Measurements from ENCODE around the gene CARS1.
"Not testable (repeated sequence)": the region's sequence is repeated elsewhere in the genome, so short reads cannot be mapped to it uniquely, and the experiment has no call there.

CARS1 gene

GRCh38 chr11:3089236-3090061 is 32.2 kb upstream of the CARS1 start:
- no peak for DNase-seq

DNA sequence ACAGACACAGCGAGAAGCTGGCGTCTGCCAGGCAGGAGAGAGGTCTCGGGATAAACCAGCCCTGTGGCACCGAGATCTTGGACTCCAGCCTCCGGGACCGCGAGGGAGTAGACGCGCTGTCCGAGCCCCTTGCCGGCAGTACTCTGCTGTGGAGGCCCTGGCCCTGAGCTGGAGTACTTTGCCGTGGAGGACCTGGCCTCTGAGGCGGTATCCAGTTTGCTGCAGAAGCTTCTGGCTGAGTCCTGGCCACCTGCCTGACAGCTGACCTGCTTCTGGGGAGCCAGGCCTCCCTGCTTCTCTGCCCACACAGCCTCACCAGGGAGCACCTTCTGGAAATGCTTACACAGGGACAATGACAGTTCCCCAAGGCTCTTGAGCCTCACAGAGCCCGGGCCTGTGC is 31.6 kb upstream of the CARS1 start:
- no peak for DNase-seq

GRCh38 chr11:3087821-3088800 is 30.9 kb upstream of the CARS1 start:
- DNase-seq: no peak

DNA sequence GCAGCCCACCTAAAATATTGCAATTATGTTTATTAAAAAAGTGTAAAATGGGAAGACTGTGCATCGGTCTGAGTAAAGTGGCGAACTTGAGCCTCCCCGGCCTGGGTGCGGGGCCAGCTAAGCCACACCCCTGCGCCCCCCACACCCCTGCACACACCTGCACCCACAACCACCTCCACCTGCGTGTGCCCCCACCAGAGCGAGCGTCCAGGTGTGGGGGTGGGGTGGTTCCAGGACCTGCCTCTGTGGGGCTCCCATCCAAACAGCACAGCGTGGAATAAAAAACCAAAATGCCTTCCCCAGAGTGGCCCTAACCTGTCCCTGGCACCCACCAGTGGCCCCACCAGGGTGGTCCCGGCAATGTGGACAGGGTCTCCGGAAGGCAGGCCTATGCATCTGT is 30.1 kb upstream of the CARS1 start:
- no peak for DNase-seq

GRCh38 chr11:3086671-3087150 is 29.5 kb upstream of the CARS1 start:
- no peak for DNase-seq

- no peak for DNase-seq
Measured at GRCh38 chr11:3086114-3086513, 28.9 kb upstream of the CARS1 start.

- DNase-seq: no peak
Measured at GRCh38 chr11:3085052-3085451, 27.8 kb upstream of the CARS1 start.

DNA sequence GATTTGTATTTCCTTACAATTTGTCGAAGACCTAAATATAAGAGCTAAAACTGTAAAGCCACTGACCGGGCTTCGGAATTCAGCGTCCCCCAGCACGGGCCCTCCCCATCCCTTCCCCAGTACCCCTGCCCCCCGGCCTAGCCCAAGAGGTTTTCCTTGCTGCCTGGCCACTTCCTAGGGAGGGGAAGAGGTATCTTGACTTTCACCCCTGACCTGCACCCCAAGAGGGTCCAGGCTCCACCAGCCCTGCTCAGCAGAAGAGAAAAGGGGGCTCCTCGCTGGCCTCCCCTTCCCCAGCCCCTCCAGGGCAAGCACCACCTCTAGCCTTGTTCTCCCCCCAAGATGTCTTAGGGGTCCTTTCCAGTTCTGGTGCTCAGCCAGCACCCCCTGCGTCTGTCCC is 26.1 kb upstream of the CARS1 start:
- DNase-seq: no peak

- DNase-seq: no peak
Measured at GRCh38 chr11:3081386-3081751, 24.1 kb upstream of the CARS1 start.

- DNase-seq: no peak
Measured at GRCh38 chr11:3080733-3081385, 23.6 kb upstream of the CARS1 start.

DNA sequence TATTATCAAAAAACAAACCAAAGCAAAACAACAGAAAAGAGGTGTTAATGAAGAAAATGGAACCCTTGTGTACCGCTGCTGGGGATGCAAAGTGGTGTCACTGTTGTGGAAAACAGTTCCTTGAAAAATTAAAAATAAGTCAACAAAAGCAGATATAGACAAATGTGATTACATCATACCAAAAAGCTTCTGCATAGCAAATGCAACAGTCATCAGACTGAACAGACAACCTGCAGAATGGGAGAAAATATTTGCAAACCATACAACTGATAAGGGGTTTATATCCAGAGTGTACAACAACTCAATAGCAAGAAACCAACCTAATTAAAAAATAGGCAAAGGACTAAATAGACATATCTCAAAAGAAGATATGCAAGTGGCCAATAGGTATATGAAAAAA is 22.9 kb upstream of the CARS1 start:
- no peak for DNase-seq

GRCh38 chr11:3077846-3078440 is 20.7 kb upstream of the CARS1 start:
- DNase-seq: no peak

DNA sequence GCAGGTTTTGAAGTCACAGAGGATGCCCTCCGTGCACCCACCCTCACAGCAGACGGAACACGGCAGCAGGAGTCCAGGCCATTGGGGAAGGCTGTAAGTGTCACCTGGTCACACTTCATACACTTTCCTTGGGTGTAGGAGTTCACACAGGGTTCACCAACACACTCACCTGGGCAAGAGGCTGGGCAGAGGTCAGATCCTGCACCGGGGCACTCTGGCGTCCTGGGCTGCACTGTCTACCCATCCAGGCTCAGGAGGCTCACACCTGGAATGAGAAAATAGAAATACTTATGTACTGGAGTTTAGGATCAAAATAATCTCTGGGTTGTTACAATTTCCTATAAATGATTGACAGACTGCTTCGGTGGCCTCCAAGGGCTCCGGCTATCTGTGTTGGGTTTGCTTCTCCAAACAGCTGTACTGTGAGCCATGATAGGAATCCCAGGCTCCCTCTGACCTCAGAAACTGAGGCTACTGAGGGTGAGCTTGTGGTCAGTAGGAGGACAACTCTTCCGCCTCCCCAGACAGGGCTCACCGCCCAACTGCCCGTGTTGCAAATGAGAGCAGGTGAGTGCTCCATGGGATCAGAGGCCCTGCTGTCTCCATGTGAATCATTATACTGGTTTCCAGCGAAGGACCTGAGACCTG is 20.1 kb upstream of the CARS1 start:
- no peak for DNase-seq

- peak; percentile 75 for DNase-seq
Measured at GRCh38 chr11:3074912-3075589, 17.8 kb upstream of the CARS1 start.

GRCh38 chr11:3073029-3073435 is 15.8 kb upstream of the CARS1 start:
- no peak for DNase-seq

DNA sequence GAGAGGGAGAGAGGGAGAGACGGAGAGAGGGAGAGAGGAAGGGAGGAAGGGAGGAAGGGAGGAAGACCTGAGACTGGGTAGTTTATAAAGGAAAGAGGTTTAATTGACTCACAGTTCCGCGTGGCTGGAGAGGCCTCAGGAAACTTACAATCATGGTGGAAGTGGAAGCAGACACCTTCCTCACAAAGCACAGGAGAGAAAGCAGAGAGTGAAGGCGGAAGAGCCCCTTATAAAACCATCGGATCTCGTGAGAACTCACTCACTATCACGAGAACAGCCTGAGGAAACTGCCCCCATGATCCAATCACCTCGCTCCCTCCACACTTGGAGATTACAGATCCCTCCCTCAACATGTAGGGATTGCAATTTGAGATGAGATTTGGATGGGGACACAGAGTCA is 12.2 kb upstream of the CARS1 start:
- no peak for DNase-seq

DNA sequence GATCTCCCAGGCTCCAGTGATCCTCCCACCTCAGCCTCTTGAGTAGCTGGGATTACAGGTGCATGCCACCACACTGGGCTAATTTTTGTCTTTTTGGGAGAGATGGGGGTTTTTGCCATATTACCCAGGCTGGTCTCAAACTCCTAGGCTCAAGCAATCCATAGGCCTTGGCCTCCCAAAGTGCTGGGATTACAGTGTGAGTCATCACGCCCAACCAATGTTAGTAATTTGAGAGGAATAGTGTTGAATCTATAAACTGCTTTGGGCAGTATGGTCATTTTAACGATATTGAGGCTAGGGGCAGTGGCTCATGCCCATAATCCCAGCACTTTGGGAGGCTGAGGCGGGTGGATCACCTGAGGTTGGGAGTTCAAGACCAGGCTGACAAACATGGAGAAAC is 9.1 kb upstream of the CARS1 start:
- not testable (repeated sequence) for DNase-seq

- DNase-seq: not testable (repeated sequence)
Measured at GRCh38 chr11:3064709-3065108, 7.5 kb upstream of the CARS1 start.

GRCh38 chr11:3063876-3064275 is 6.7 kb upstream of the CARS1 start:
- not testable (repeated sequence) for DNase-seq

DNA sequence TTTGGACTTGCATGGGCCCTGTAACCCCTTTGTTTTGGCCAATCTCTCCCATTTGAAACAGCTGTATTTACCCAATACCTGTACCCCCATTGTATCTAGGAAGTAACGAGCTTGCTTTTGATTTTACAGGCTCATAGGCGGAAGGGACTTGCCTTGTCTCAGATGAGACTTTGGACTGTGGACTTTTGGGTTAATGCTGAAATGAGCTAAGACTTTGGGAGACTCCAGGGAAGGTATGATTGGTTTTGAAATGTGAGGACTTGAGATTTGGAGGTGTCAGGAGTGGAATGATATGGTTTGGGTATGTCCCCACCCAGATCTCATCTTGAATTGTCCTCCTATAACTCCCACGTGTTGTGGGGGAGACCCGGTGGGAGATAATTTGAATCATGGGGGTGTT is 6.2 kb upstream of the CARS1 start:
- DNase-seq: not testable (repeated sequence)

GRCh38 chr11:3060436-3061025 is 3.3 kb upstream of the CARS1 start:
- no peak for DNase-seq

Measured in NCI-H2029 (cell line).